Common myeloid progenitor, CD34-positive (primary cell): ENCODE measurements around the gene UGT1A7.
A peak's percentile ranks its signal among the peaks of the same experiment; 100 is the strongest.

ENCODE experiments used
- CTCF ChIA-PET: fragments of 350-600 bp; sonication (Branson Sonifier 250); formaldehyde crosslinking; loops from one replicate; lab custom pipeline; 2021; ENCODE audit warnings: antibody characterized with exemption; lab: Charles Lee
- POLR2A ChIA-PET: fragments of 350-600 bp; sonication (Branson Sonifier 250); formaldehyde crosslinking; loops from one replicate; lab custom pipeline; 2021; ENCODE audit warnings: antibody characterized with exemption; lab: Charles Lee
- DNase-seq, 3 donors: peaks; one replicate each; pipeline versions ENCODE4 v3.0.0 to v3.0.0-alpha.2; 2013
- H3K27ac ChIP-seq, 2 experiments: 1 replicate in 1 of 2; 2 replicates in 1 of 2; pipeline ENCODE4 v1.7.0; 2013; ENCODE audit warnings: inconsistent platforms in 2 of 2, low read length in 2 of 2, mild to moderate bottlenecking in 2 of 2, low read depth in 1 of 2, moderate library complexity in 1 of 2; ENCODE audit not compliant: severe bottlenecking in 2 of 2, insufficient read depth in 1 of 2, poor library complexity in 1 of 2
- H3K27me3 ChIP-seq, 5 experiments: replicated peaks in 2 of 5; 1 replicate in 3 of 5; 2 replicates in 2 of 5; pipeline versions ENCODE4 v1.6.1 to v1.7.0; 2013; ENCODE audit warnings: low read length in 4 of 5, mild to moderate bottlenecking in 2 of 5, moderate library complexity in 2 of 5, inconsistent platforms in 1 of 5; ENCODE audit not compliant: insufficient read depth in 5 of 5, control insufficient read depth in 4 of 5
- H3K36me3 ChIP-seq, 4 experiments: 1 replicate in 2 of 4; 2 replicates in 2 of 4; pipeline versions ENCODE4 v1.6.1 to v1.7.0; 2013; ENCODE audit warnings: low read length in 3 of 4, control low read depth in 1 of 4, mild to moderate bottlenecking in 1 of 4; ENCODE audit not compliant: control insufficient read depth in 4 of 4, insufficient read depth in 4 of 4
- H3K4me1 ChIP-seq, 4 experiments: 1 replicate in 3 of 4; 2 replicates in 1 of 4; pipeline versions ENCODE4 v1.6.1 to v1.7.1; 2013; ENCODE audit warnings: low read length in 3 of 4, mild to moderate bottlenecking in 3 of 4, control low read depth in 1 of 4, inconsistent platforms in 1 of 4, moderate library complexity in 1 of 4; ENCODE audit not compliant: control insufficient read depth in 4 of 4, insufficient read depth in 4 of 4; ENCODE audit errors: control extremely low read depth in 1 of 4
- H3K4me3 ChIP-seq, 7 experiments: 1 replicate in 4 of 7; 2 replicates in 3 of 7; pipeline versions ENCODE4 v1.5.1 to v1.7.0; 2013; ENCODE audit warnings: mild to moderate bottlenecking in 7 of 7, low read length in 6 of 7, moderate library complexity in 6 of 7, inconsistent platforms in 2 of 7, low read depth in 2 of 7, control low read depth in 1 of 7; ENCODE audit not compliant: insufficient read depth in 4 of 7, control insufficient read depth in 1 of 7; ENCODE audit errors: extremely low read depth in 1 of 7
- H3K9me3 ChIP-seq, 5 experiments: 1 replicate in 4 of 5; 2 replicates in 1 of 5; pipeline versions ENCODE4 v1.6.1 to v1.7.1; 2013; ENCODE audit warnings: low read length in 4 of 5, mild to moderate bottlenecking in 2 of 5, inconsistent platforms in 1 of 5, low read depth in 1 of 5, moderate library complexity in 1 of 5; ENCODE audit not compliant: control insufficient read depth in 4 of 5, insufficient read depth in 2 of 5; ENCODE audit errors: control extremely low read depth in 1 of 5
- WGBS: methylation state at CpG from one replicate; pipeline ENCODE4 v1.1.5; 2013; ENCODE audit not compliant: insufficient coverage; 5-methylcytosine and 5-hydroxymethylcytosine counted together

UGT1A7 gene

DNA sequence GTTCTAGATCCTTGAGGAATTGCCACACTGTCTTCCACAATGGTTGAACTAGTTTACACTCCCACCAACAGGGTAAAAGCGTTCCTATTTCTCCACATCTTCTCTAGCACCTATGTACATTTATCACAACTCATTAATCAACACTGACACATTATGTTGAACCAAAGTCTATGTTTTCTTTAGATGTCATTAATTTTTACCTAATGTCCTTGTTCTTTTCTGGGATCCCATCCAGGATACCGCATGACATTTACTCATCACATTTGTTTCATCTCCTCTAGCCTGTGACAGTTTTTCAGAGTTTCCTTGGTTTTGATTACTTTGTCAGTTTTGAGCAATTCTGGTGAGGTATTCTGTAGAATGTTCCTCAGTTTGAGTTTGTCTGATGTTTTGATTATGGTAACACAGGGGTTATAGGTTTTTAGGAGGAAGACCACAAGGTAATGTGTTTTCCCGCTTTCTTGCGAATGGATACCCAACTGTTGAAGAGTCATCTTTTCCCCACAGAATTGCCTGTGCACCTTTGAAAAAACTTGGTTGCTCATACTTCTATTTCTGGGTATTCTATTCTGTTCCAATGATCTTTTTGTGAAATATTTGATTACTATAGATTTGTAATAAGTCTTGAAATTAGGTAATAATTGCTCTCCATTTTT is 13.0 kb upstream of the UGT1A7 start:
- CTCF ChIA-PET: no interaction called here
- H3K9me3 ChIP-seq: peaks cover 0 to 11% (median 3%) of the 10 kb centered on the region in 5 experiments
- no peak overlapping the region for H3K4me3 ChIP-seq
- no peak for DNase-seq
- no peak overlapping the region for H3K27ac ChIP-seq
- no peaks in the 10 kb centered on the region for H3K27me3 ChIP-seq
- H3K4me1 ChIP-seq: peaks cover 0 to 9% (median 0%) of the 10 kb centered on the region in 4 experiments
- POLR2A ChIA-PET: no interaction called here
- H3K36me3 ChIP-seq: no peaks in the 10 kb centered on the region
- WGBS: 100% methylated on average over 2 of the region's 4 CpGs

GRCh38 chr2:233671290-233672161 is 10.2 kb upstream of the UGT1A7 start, which contains the start of gene UGT1A9:
Gene UGT1A9 (plus strand): TSS chr2:233671898. CDS start chr2:233671935, 37 bp downstream.
- Histone ChIP-seq H3K27me3 (no peaks in the 10 kb centered on the region), H3K27ac (no peak within 1 kb of the TSS), H3K36me3 (no peaks in the 10 kb centered on the region), H3K4me3 (no peak within 1 kb of the TSS), H3K4me1 (peaks cover 0 to 9% (median 0%) of the 10 kb centered on the region in 4 experiments), H3K9me3 (peaks cover 0 to 8% (median 0%) of the 10 kb centered on the region in 5 experiments)
- POLR2A ChIA-PET: no interaction called here
- WGBS: 93% methylated on average over 4 of the region's 5 CpGs
- no peak for DNase-seq
- CTCF ChIA-PET: interaction anchor here (0.6 kb wide), 2 partner anchors 40 to 1454 kb away, joined by 3 to 4 read pairs; no protein-coding TSS in a partner anchor

DNA sequence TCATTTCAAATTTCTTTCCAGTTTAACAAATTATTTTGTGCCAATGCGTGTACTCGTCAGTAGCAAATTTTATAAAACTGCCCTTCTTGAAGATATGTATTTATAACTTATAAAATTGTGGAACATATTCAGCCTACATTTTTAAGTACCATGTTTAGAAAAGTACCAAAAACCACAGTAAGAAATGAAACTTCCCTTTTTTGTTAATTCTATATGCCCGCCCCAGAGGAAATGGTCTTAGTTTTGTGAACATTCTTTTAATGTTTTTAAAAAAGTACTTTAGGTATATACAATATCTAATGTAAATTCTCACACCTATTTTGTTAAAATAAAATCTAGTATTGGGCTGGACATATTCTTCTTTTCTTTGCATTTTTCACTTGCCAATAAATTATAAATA is 8.8 kb upstream of the UGT1A7 start:
- no peak overlapping the region for H3K27ac ChIP-seq
- ChIA-PET CTCF (no interaction called here), POLR2A (no interaction called here)
- H3K36me3 ChIP-seq: no peaks in the 10 kb centered on the region
- H3K9me3 ChIP-seq: peaks cover 0 to 8% (median 0%) of the 10 kb centered on the region in 5 experiments
- peak in 2 of 3 donors; percentile 49 to 55 for DNase-seq
- peaks cover 0 to 9% (median 0%) of the 10 kb centered on the region in 4 experiments for H3K4me1 ChIP-seq
- no peaks in the 10 kb centered on the region for H3K27me3 ChIP-seq
- no CpG with 5 or more reads among the region's 3 CpGs for WGBS
- no peak overlapping the region for H3K4me3 ChIP-seq

GRCh38 chr2:233673896-233674295 is 7.8 kb upstream of the UGT1A7 start:
- Histone ChIP-seq H3K27me3 (no peaks in the 10 kb centered on the region), H3K9me3 (peaks cover 0 to 8% (median 0%) of the 10 kb centered on the region in 5 experiments), H3K36me3 (no peaks in the 10 kb centered on the region), H3K27ac (no peak overlapping the region), H3K4me3 (no peak overlapping the region), H3K4me1 (peaks cover 0 to 9% (median 0%) of the 10 kb centered on the region in 4 experiments)
- ChIA-PET POLR2A (no interaction called here), CTCF (no interaction called here)
- no peak for DNase-seq

DNA sequence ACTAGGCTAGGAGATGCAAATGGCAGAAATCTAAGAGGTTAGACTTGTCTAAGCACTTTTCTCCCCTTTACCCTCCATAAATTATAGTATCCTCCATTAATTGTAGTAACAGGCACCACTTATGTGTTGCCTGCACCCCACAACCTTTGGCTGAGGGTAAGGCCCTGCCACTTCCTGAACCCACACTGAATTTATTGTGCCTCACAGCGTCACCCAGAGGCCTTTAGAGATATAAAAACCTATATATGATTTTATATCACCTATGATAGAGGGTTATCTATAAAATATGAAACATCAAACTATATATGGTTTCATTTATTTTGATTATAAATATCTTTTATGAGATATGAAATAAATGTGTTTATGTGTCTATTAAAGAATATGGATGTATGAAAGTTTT is 7.4 kb upstream of the UGT1A7 start:
- H3K9me3 ChIP-seq: peaks cover 0 to 8% (median 0%) of the 10 kb centered on the region in 5 experiments
- ChIA-PET CTCF (no interaction called here), POLR2A (no interaction called here)
- H3K36me3 ChIP-seq: no peaks in the 10 kb centered on the region
- no peak overlapping the region for H3K27ac ChIP-seq
- no peak overlapping the region for H3K4me3 ChIP-seq
- DNase-seq: no peak
- H3K4me1 ChIP-seq: peaks cover 0 to 9% (median 0%) of the 10 kb centered on the region in 4 experiments
- WGBS: no CpG with 5 or more reads among the region's 1 CpG
- H3K27me3 ChIP-seq: no peaks in the 10 kb centered on the region

DNA sequence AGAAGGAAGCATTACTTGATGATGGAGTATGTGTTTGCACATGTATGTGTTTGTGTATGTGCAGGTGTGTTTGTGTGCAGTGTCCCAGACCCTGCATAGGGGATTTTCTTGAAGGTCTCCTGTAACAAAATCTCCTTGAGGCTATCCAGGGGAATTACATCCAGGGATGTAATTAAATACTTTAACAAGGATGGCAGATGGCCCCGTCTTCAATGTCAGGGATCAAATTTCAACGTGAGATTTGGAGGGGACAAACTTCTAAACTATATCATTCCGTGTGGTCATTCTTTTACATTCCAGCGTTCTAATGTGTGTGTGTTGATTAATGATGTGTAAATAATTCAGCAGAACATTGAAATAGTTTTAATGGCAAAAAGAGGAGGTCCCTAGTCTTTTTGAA is 6.7 kb upstream of the UGT1A7 start:
- Histone ChIP-seq H3K36me3 (no peaks in the 10 kb centered on the region), H3K4me1 (peaks cover 0 to 9% (median 0%) of the 10 kb centered on the region in 4 experiments), H3K27me3 (no peaks in the 10 kb centered on the region), H3K27ac (no peak overlapping the region), H3K4me3 (no peak overlapping the region), H3K9me3 (peaks cover 0 to 8% (median 0%) of the 10 kb centered on the region in 5 experiments)
- no peak for DNase-seq
- POLR2A ChIA-PET: no interaction called here
- CTCF ChIA-PET: no interaction called here
- WGBS: 93% methylated on average over 4 of the region's 4 CpGs

GRCh38 chr2:233676046-233676445 is 5.7 kb upstream of the UGT1A7 start:
- no peaks in the 10 kb centered on the region for H3K36me3 ChIP-seq
- peaks cover 0 to 14% (median 0%) of the 10 kb centered on the region in 4 experiments for H3K4me1 ChIP-seq
- H3K27ac ChIP-seq: no peak overlapping the region
- WGBS: 100% methylated on average over 1 of the region's 2 CpGs
- no peak for DNase-seq
- POLR2A ChIA-PET: no interaction called here
- CTCF ChIA-PET: no interaction called here
- no peaks in the 10 kb centered on the region for H3K27me3 ChIP-seq
- H3K4me3 ChIP-seq: no peak overlapping the region
- peaks cover 0 to 7% (median 0%) of the 10 kb centered on the region in 5 experiments for H3K9me3 ChIP-seq
